SKM-1 (cell line): ENCODE results near the gene PTGDS.
"Not testable (repeated sequence)": the region's sequence is repeated elsewhere in the genome, so short reads cannot be mapped to it uniquely, and the experiment has no call there.

ENCODE experiments used
- DNase-seq: peaks from one replicate; lab custom pipeline; 2025; ENCODE audit not compliant: unreplicated experiment; lab: John Stamatoyannopoulos, UW

PTGDS gene

DNA sequence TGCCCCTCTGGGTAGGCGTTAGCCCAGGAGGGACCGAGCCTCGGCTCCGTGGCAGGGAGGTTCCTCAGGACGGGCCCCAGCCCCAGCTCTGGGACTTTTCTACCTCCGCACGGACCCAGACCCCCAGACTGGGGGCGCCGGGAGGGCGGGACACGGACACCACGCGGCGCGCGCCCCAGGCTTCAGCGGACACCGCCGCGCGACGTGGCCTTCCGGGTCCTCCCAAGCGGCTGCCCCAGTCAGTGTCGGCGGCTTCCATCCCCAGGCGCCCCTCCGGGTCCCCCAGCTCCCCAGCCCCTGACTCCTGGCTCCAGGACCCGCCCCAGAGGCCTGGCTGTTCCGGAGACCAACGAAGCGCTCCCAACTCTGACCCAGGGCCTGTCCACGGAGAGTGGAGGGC is 8.5 kb downstream of the PTGDS start:
- no peak for DNase-seq

DNA sequence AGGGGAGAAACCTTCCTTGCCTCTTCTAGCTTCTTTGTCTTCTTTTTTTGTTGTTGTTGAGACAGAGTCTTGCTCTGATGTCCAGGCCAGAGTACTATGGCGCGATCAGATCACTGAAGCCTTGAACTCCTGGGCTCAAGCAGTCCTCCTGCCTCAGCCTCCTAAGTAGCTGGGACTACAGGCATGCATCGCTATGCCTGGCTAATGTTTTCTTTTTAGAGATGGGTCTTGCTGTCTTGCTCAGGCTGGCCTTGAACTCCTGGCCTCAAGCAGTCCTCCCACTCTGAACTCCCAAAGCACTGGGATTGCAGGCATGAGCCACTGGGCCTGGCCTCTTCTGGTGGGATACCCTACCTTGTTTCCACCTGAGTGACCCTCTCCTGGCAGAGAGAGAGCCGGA is 11.6 kb downstream of the PTGDS start:
- DNase-seq = no peak

- no peak for DNase-seq
Observed at GRCh38 chr9:136990242-136990911, 13.1 kb downstream of the PTGDS start.

DNA sequence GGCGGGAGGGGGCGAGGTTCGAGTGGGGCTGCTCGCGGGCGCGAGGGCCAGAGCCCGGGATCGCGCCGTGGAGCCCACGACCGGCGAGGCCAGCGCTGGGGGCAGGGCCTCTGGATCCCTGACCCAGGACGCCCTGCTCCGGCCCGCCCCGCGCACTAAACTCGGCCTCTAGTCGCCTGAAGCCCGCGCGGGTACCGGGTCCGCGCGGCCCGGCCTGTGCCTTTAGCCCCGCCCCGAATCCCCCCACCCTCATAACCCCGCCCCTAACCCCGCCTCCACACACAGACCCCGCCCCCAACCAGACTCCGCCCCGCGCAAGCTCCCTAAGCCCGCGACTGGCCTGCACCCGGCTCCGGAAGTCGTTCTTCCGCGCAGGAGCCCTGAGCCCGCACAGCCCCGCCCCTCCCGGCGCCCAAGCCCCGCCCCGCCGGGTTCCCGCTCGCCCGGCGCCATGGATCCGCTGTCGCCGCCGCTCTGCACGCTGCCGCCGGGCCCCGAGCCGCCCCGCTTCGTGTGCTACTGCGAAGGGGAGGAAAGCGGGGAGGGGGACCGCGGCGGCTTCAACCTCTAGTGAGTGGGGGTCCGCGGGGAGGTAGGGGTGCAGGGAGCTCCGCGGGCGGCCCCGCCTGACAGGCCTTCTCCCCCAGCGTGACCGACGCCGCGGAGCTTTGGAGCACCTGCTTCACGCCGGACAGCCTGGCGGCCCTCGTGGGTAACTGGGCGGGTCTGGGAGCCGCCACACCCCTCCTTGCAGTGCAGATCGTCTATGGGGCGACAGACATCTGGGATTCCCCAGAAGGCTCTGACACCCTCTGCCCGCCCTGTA is 14.9 kb downstream of the PTGDS start, which contains the start of gene PAXX:
Gene PAXX (plus strand): TSS at position 430 of the 826 bp plus-strand sequence. CDS start 22 bp downstream, at position 452.
- DNase-seq = peak; percentile 85

- no peak for DNase-seq
Observed at GRCh38 chr9:136992819-136993369, 15.6 kb downstream of the PTGDS start.

DNA sequence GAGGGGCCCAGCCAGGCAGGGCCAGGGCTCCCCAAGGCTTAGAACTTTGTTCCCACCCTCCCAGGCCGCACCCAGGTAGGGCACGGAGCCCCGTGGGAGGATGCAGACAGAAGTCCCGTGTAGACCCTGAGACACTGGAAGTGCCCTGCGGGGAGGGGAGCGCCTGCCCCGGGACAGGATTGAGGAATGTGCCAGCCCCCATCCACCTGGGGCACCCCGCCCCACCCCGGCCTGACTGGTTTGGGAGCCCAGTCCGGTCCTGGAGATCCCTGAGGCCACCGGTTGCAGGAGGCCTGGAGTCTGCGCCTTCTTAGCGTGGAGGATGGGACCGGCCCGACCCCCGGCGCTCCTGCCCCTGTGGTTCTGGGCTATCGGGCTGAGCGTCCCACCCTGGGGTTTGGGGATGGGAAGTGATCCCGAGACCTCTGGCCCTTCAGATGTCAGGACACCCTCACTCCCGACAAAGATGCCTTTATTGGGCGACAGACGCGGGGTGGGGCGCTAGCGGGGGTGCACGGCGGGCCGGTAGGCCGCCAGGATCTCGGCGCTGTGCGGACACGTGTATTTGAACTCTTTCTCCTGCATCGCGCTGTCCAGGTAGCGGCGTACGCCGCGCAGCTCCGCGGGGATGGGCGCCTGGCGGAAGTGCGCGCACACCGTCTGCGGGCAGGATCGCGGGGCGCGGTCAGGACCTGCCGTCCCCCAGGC is 17.0 kb downstream of the PTGDS start:
- no peak for DNase-seq

DNA sequence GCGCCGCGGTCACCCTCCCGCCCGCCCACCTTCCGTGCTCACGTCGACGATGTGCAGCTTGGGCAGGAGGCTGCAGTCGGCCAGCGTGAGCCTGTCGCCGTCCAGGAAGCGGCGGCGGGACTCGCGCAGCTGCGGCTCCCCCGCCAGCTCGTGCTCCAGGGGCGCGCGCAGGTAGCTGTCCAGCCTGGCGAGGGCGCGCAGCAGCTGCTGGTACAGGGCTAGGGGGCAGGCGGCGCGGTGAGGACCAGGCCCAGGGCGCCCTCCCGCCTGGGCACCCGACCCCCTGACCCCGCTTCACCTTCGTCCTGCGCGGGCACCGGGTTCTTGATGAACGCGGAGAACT is 17.6 kb downstream of the PTGDS start:
- no peak for DNase-seq

DNA sequence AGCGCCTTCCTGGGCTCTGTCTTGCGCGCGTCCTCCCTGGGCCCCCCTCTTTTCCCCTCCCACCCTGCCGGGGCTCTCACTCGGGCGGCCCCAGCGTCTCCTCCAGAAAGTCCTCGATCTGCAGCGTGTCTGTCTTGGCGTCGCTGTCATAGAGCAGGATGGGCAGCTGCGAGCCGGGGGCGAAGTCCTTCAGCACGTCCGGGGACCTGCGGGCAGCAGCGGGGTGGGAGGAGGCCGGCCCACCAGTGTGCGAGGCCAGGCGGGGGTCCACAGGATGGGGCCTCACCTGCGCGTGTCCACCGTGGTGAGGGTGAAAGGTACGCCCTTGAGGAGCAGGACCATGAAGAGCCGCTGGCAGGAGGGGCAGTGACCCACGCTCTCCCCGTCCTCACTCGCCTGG is 18.1 kb downstream of the PTGDS start:
- DNase-seq = no peak

GRCh38 chr9:136995772-136996311 is 18.5 kb downstream of the PTGDS start:
- DNase-seq = no peak

GRCh38 chr9:136996361-136997292 is 19.3 kb downstream of the PTGDS start, which contains the start of gene CLIC3:
Gene CLIC3, minus strand, starts transcription at chr9:136996568. Its CDS starts 25 bp downstream, at chr9:136996543.
- DNase-seq = no peak

GRCh38 chr9:136997371-136997770 is 20.1 kb downstream of the PTGDS start:
- DNase-seq = no peak

DNA sequence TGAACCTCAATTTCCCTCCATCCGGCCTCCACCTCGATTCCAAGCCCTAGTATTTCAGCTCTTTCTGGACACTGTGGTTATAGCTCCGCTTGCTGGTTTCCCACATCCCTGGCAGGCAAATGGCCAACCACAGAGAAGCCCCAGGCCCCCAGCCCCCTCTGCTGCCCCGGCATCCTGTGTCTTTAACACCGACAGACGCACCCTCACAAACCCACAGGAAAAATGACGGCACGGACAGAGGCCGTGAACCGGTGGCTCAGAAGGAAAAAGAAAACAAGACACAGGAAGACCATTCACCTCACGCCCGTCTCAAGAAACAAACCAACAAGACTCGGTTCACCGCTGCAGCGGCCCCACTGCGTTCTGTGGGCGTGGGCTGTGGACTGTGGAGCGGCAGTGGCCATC is 20.5 kb downstream of the PTGDS start:
- DNase-seq = no peak

DNA sequence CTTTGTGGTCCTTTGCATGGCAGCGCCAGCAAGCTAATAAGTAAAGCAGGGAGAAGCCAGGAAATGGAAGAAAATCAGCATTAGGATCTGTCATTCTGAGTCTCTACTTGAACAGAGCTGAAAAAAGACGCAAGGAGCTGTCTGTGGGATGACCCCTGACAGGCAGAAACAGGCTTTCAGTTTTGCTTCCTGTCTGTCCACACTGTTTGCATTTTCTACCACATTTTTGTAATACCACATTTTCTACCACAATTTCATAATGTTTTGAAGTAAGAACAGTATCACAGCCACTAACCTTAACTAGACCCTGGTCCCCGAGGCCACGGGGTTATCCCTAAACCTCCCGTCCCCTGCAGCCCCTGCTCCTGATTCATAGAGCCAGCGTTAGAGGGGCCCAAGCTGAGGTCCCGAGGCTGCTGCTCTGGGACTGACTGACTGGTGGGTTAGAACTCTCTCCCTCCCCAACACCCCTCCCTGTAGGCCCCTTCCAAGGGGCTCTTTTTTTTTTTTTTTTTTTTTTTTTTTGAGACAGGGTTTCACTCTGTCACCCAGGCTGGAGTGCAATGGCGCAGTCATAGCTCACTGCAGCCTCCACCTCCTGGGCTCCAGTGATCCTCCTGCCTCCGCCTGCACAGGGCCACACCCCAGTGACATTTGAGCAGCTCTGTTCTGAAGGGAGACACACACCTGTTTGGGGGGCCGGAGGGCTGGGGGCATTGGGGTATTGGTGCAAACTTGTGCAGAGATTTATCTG is 23.1 kb downstream of the PTGDS start:
- DNase-seq = peak; percentile 85

DNA sequence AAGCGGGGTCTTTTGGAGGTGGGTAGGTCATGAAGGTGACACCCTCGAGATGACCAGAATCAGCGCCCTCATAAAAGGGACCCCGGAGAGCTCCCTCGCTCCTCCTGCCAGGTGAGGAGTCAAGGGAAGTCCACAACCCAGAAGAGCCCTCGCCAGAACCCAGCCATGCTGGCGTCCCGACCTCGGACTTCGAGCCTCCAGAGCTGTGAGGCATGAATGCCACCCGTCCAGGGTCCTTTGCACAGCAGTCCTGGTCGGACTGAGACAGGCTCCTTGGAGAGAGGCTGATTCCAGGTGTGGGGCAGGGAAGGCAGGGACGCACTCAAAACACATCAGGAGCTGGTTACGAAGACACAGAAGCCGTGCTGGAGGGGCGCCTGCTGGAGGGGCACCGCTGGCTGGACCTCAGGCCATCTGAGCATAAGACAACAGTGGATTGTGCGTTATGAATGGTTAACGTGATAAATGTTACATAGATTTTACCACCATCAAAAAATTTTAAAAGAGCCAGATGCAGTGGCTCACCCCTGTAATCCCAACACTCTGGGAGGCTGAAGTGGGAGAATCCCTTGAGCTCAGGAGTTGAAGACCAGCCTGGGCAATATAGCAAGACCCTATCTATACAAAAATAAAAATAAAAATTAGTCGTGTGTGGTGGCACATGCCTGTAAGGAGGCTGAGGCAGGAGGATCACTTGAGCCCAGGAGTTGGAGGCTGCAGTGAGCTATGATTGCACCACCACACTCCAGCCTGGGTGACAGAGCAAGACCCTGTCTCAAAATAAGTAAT is 24.7 kb downstream of the PTGDS start:
- no peak for DNase-seq

- DNase-seq = no peak
Observed at GRCh38 chr9:137002646-137003041, 25.3 kb downstream of the PTGDS start.

GRCh38 chr9:137004285-137004684 is 27.0 kb downstream of the PTGDS start:
- DNase-seq = not testable (repeated sequence)

- DNase-seq = no peak
Observed at GRCh38 chr9:137006116-137007003, 29.1 kb downstream of the PTGDS start.
